Right kidney (tissue), 9 donors: Measurements from ENCODE around the gene FAM210A.
"Not testable (repeated sequence)": the region's sequence is repeated elsewhere in the genome, so short reads cannot be mapped to it uniquely, and the experiment has no call there.

Experiments
- DNase-seq: peaks from one replicate; pipeline ENCODE4 v3.0.0-alpha.2; 2016
- long read RNA-seq, 8 donors: transcript quantifications; one replicate each; lab custom pipeline, GENCODE V29; 2026

The FAM210A gene
- long read RNA-seq, donor 1, full-length matches to known transcripts = 8 of 8 reads
- long read RNA-seq, donor 1, partial matches to known transcripts = 0 of 8 reads
- long read RNA-seq, donor 1, other reads (novel, unspliced or antisense) = 0 of 8 reads
- long read RNA-seq, donor 2, full-length matches to known transcripts = 4 of 4 reads
- long read RNA-seq, donor 2, partial matches to known transcripts = 0 of 4 reads
- long read RNA-seq, donor 2, other reads (novel, unspliced or antisense) = 0 of 4 reads
- long read RNA-seq, donor 3, full-length matches to known transcripts = 2 of 2 reads
- long read RNA-seq, donor 3, partial matches to known transcripts = 0 of 2 reads
- long read RNA-seq, donor 3, other reads (novel, unspliced or antisense) = 0 of 2 reads
- long read RNA-seq, donor 4, full-length matches to known transcripts = 3 of 3 reads
- long read RNA-seq, donor 4, partial matches to known transcripts = 0 of 3 reads
- long read RNA-seq, donor 4, other reads (novel, unspliced or antisense) = 0 of 3 reads
- long read RNA-seq, donor 5 = 0 reads
- long read RNA-seq, donor 6, full-length matches to known transcripts = 7 of 7 reads
- long read RNA-seq, donor 6, partial matches to known transcripts = 0 of 7 reads
- long read RNA-seq, donor 6, other reads (novel, unspliced or antisense) = 0 of 7 reads
- long read RNA-seq, donor 7 = 0 reads
- long read RNA-seq, donor 8, full-length matches to known transcripts = 4 of 4 reads
- long read RNA-seq, donor 8, partial matches to known transcripts = 0 of 4 reads
- long read RNA-seq, donor 8, other reads (novel, unspliced or antisense) = 0 of 4 reads

DNA sequence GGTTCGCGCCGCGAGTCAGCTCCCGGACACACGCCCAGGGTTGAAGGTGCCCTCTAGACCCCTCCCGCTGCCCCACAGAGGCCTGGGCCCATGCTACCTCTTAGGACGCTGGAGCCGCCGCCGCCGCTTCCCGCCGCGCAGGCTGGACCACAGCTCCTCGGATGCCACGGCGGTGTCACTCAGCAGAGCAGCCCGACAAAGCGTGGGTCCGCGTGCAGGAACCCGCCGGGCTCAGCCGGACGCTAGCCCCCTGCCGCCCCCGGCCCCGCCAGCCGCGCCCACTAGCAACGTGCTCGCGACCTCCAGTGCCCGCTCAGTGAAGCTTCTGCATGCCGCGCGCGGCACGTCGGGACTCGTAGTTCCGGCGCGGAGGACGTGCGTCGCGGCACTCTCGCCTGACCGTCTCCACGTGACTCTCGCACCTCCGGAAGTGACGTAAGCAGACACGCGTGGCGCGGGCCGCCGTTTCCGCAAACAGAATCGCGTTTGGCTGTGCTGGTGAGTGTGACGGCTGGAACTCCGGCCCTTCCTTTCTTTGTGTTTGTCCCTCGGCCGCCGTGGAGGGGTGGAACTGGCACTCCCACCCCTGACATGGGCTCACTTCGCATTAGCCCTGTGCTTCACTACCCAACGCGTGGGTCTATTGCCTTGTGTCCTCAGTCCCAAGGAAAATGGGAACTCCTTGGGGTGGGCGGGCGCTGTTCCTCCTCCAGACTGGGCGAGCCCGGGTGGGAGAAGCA is at the start of gene FAM210A, which contains the start of gene RNMT:
Gene FAM210A (minus strand): TSS at position 327 of the 740 bp plus-strand sequence. CDS start 44,481 bp downstream, outside the sequence.
Gene RNMT (plus strand): TSS at position 442 of the 740 bp plus-strand sequence. CDS start 4,845 bp downstream, outside the sequence.
- DNase-seq = peak; percentile 95

DNA sequence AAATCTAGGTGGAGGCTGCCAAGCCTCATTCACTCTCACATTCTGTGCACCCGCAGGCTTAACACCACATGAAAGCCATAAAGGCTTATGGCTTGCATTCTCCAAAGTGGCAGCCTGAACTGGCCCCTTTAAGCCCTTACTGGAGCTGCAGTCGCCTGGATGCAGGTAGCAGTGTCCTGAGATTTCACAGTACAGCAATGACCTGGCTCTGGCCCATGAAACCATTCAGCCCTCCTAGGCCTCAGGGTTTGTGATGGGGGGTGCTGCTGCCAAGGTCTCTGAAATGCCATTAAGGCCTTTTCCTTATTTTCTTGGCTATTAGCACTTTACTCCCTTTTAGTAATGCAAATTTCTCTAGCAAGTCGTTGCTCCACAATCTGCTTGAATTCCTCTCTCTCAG is 48.7 kb upstream of the FAM210A start:
- DNase-seq = no peak

DNA sequence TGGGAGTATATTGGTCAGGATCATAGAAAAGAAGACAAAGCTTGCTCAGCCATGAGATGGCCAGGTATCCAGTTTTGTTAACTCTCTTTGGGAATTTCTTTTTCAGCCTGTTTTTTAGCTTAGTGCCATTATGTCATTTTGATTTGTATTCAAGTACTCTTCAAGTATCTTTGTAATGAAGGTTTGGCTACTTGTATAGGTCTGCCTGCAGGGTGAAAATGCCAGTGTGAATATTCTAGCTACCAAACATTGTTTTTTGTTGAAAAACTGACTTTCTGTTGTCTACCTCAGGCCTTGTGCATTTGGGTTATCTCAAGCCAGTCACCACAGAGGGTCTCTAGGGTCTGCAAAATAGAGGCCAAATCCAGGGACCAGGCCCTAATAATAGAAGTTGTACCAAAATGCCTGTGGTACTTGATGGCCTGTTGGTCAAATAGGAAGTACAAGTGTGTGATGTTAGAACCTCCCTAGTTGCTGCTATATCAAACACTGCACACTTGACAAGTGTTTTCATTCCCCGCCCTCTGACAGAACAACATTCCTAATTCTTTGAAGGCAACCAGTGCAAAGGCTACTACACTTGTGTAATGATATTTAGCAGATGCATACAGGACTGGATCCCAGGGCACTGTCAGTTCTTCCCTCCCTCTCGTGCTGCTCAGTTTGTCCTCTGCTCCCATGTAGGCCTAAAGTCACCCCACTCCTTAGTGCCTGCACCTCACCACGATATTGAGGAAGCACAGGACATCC is 36.5 kb upstream of the FAM210A start:
- DNase-seq = no peak

- no peak for DNase-seq
Observed at GRCh38 chr18:13760047-13760446, 33.7 kb upstream of the FAM210A start.

DNA sequence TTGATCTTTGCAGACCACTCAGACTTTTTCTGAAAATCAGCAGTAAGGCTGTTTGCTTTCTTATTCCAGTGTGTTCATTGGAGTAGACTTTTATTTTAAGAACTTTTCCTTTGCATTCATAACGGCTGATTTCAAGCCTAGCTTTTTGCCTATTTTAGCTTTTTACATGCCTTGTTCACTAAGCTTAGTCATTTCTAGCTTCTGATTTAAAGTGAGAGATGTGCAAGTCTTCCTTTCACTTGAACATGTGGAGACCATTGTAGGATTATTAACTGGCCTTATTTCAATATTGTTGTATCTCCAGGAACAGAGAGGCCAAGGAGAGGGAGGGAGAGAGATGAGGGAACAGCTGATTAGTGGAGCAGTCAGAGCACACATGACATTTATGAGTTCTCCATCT is 32.3 kb upstream of the FAM210A start:
- DNase-seq = no peak

GRCh38 chr18:13756671-13757070 is 30.3 kb upstream of the FAM210A start:
- DNase-seq = no peak

DNA sequence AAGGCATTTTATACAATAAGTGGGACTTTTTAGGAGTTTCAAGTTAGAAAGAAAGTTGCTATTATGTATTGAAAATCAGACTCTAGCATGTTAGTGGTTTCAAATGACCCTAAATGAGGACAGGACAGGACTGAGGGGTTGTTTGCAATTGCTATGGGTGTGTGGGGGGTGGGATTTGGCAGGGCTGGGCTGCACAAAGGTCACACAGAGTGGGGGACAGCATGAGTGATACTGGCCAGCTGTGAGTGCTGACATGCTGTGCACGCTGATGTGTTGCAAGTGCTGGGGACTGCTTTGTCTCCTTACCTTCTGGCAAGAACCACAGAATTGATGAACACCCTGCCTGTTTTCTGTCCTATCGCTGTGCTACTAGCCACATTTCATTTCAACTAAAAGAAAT is 29.9 kb upstream of the FAM210A start:
- no peak for DNase-seq

GRCh38 chr18:13751599-13751998 is 25.2 kb upstream of the FAM210A start:
- DNase-seq = not testable (repeated sequence)

GRCh38 chr18:13746633-13747032 is 20.3 kb upstream of the FAM210A start:
- DNase-seq = no peak

- no peak for DNase-seq
Observed at GRCh38 chr18:13745696-13746095, 19.3 kb upstream of the FAM210A start.

GRCh38 chr18:13735681-13736080 is 9.3 kb upstream of the FAM210A start:
- DNase-seq = no peak

DNA sequence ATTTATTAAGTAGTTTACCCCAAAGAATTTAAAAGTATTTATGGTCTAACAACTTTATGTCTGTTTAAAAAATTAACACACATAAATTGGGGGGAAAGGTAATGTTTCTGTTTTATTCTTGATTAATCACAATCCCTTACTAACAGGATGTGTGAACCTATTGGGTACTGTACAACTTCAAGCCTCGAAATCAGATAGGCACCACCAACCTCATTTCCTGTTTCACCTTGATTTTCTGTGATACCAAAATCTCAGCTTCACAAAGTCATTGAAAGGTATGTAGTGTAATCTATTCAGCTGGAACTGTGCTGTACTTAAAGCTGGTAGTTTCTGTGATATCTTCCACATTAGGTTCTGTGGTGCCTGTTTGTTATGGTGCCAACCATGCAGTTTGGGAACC is 4.1 kb upstream of the FAM210A start:
- DNase-seq = no peak

- no peak for DNase-seq
Observed at GRCh38 chr18:13726972-13727331, 594 bp upstream of the FAM210A start.

- DNase-seq = no peak
Observed at GRCh38 chr18:13725566-13726231, 659 bp downstream of the FAM210A start.

DNA sequence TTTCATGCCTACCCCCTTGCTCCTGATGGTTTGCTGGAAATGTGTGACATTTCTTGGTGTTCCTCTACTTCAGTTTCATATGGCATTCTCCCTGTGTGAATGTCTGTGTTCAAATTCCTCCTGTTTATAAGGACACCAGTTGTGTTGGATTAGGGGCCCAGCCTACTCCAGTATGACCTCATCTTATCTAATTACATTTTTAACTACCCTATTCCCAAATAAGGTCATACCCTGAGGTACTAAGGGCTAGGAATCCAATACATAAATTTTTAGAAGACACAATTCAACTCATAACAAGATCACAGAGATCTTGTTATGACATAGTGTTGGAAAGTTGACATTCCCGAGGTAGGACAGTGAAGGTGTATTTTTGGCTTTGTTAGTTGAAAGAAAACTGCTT is 5.5 kb downstream of the FAM210A start:
- no peak for DNase-seq

GRCh38 chr18:13720123-13720522 is 6.2 kb downstream of the FAM210A start:
- no peak for DNase-seq

GRCh38 chr18:13716916-13717315 is 9.4 kb downstream of the FAM210A start:
- DNase-seq = no peak

- DNase-seq = no peak
Observed at GRCh38 chr18:13715330-13715729, 11.0 kb downstream of the FAM210A start.

- no peak for DNase-seq
Observed at GRCh38 chr18:13713455-13714055, 12.8 kb downstream of the FAM210A start.

- DNase-seq = no peak
Observed at GRCh38 chr18:13712400-13713131, 13.8 kb downstream of the FAM210A start.
